ENCODE data around the gene LRMDA.

DNA sequence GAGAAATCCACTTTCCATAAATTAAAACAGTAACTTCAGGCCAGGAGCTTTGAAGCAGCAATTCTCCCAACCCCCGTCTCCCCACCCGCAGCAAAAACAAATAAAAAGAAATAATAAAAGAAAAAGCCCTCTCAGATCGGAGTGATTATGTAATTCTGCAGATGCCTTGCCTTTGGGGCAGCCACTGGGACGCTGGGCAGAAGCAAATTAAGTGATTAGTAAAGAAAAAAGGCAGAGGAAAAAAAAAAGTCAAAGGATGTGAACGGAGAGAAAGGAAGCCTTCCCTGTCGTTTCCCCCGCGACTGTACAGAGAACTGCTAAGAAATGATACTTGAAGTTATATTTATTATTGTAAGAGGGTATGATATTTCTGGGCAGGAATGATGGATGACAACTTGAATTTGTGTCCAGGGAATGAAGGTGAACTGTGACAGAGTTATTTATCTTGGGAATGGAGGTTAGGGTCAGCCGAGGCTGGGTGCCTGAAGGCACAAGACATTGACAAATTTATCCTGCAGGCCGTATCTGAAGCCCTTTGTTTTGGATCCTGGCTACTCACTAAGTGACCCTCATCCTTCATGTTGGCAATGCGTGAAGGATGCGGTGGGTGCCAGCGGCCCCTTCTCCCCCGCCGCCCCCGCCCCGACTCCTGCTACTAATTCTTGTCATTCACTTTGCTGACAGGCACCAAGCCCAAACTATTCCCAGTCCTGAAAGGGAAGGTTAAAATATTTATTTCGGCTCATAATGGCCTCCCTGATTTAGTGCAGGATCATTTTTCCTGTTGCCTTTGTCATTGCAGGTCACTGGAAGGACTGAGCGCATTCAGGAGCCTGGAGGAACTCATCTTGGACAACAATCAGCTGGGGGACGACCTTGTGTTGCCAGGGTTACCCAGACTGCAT lies 604.0 kb downstream of the LRMDA start:
- no peak for TF ChIP-seq POLR2A (IDR thresholded peaks at IDR 0.05)
- TF ChIP-seq, protein P1, sequence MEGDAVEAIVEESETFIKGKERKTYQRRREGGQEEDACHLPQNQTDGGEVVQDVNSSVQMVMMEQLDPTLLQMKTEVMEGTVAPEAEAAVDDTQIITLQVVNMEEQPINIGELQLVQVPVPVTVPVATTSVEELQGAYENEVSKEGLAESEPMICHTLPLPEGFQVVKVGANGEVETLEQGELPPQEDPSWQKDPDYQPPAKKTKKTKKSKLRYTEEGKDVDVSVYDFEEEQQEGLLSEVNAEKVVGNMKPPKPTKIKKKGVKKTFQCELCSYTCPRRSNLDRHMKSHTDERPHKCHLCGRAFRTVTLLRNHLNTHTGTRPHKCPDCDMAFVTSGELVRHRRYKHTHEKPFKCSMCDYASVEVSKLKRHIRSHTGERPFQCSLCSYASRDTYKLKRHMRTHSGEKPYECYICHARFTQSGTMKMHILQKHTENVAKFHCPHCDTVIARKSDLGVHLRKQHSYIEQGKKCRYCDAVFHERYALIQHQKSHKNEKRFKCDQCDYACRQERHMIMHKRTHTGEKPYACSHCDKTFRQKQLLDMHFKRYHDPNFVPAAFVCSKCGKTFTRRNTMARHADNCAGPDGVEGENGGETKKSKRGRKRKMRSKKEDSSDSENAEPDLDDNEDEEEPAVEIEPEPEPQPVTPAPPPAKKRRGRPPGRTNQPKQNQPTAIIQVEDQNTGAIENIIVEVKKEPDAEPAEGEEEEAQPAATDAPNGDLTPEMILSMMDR (IDR thresholded peaks at IDR 0.05): no peak
